Renal pelvis (tissue), 3 donors: ENCODE results near the gene MAP3K13. TPM values are rescaled to one million over a fixed set of nuclear protein-coding genes. Genes with fewer than 3 reads are reported as not detected.

Experiments used
- polyA plus RNA-seq, 3 donors: library from polyadenylated mRNA; unstranded; fragments of 120-200 nt; gene quantifications; one replicate each; pipeline ENCODE4 v1.2.1, GENCODE V29; 2013; ENCODE audit not compliant: insufficient read length in 3 of 3

The MAP3K13 gene
- polyA plus RNA-seq, 3 donors, result 37.4 to 49.4 (median 44.8) TPM

Other genes starting within 250 kb of the MAP3K13 start
- 1 to 10 TPM; 7.1 to 7.6 (median 7.5) TPM for gene C3orf70, start 210.1 kb upstream of the MAP3K13 start, polyA plus RNA-seq
- 10 to 100 TPM; 21.8 to 31.3 (median 28.9) TPM for gene EHHADH, start 109.1 kb upstream of the MAP3K13 start, polyA plus RNA-seq
- gene TMEM41A, start 135.9 kb downstream of the MAP3K13 start, polyA plus RNA-seq, result 10 to 100 TPM; 24.9 to 37.2 (median 33.5) TPM
- 1 to 10 TPM in 2 of 3 donors, under 1 TPM in 1; 0.75 to 3.6 (median 1.3) TPM for gene LIPH, start 189.5 kb downstream of the MAP3K13 start, polyA plus RNA-seq
- gene SENP2, start 223.2 kb downstream of the MAP3K13 start, polyA plus RNA-seq, result 10 to 100 TPM; 43.0 to 51.8 (median 47.7) TPM